Prostate gland (tissue), 2 donors: ENCODE results near the gene CABP2. TPM values are rescaled to one million over a fixed set of nuclear protein-coding genes. Genes with fewer than 3 reads are reported as not detected.

Source experiments
- DNase-seq: peaks from one replicate; pipeline ENCODE4 v3.0.0-alpha.2; 2019; ENCODE audit warnings: low spot score
- H3K27ac ChIP-seq, 2 donors: fragments of 200-600 bp; sonication (generic); 2 replicates each; pipeline ENCODE4 v1.5.1; 2017 to 2019
- H3K27me3 ChIP-seq: fragments of 200-600 bp; sonication (generic); replicated peaks from 2 replicates; pipeline ENCODE4 v1.5.1; 2019; ENCODE audit not compliant: insufficient read depth
- H3K36me3 ChIP-seq, 2 donors: fragments of 200-600 bp; sonication (generic); 1 replicate in 1 of 2; 2 replicates in 1 of 2; pipeline versions ENCODE4 v1.5.1 to v1.8.1; 2017 to 2019
- H3K4me1 ChIP-seq: fragments of 200-600 bp; sonication (generic); replicated peaks from 2 replicates; pipeline ENCODE4 v1.5.1; 2019
- H3K4me3 ChIP-seq, 2 donors: fragments of 200-600 bp; sonication (generic); 2 replicates each; pipeline ENCODE4 v1.5.1; 2017 to 2019
- H3K9me3 ChIP-seq: fragments of 200-600 bp; sonication (generic); 2 replicates; pipeline ENCODE4 v1.5.1; 2017
- CTCF ChIP-seq, 4 experiments: fragments of 200-600 bp in 2 of 4; fragments of 450-650 bp in 2 of 4; sonication (generic) in 2 of 4; IDR thresholded peaks; 1 replicate in 3 of 4; 2 replicates in 1 of 4; pipeline ENCODE4 v1.5.1; 2016 to 2019; ENCODE audit warnings: antibody characterized with exemption in 4 of 4, mild to moderate bottlenecking in 2 of 4, moderate library complexity in 2 of 4
- POLR2A ChIP-seq: fragments of 450-650 bp; IDR thresholded peaks from one replicate; pipeline ENCODE4 v1.6.1; 2016; ENCODE audit warnings: antibody characterized with exemption, mild to moderate bottlenecking
- POLR2AphosphoS5 ChIP-seq: sonication (generic); formaldehyde crosslinking; IDR thresholded peaks from one replicate; pipeline ENCODE4 v1.6.1; 2017; ENCODE audit warnings: antibody characterized with exemption
- WGBS: methylation state at CpG from one replicate; pipeline ENCODE4 v1.1.5; 2018; 5-methylcytosine and 5-hydroxymethylcytosine counted together
- intact Hi-C: fragments of 100-400 bp; cut with DNase I; formaldehyde crosslinking; loops from one replicate; pipeline ENCODE4 v1.14.2; 2022
- total RNA-seq, 2 donors: library from RNA; depleted of rRNA; stranded (reverse); fragments of >200 nt; gene quantifications; one replicate each; pipeline ENCODE4 v1.1.0, GENCODE V29; 2016

CABP2 gene
- total RNA-seq, 2 donors from 2014 or later: not detected

- Histone ChIP-seq H3K27me3 (no peaks in the 10 kb centered on the region), H3K4me3 (no peak overlapping the region), H3K36me3 (no peaks in the 10 kb centered on the region), H3K4me1 (no peaks in the 10 kb centered on the region), H3K9me3 (no peaks in the 10 kb centered on the region), H3K27ac (no peak overlapping the region)
- 80% methylated on average over 25 of the region's 25 CpGs for WGBS
- DNase-seq: no peak
- TF ChIP-seq POLR2A (no peak), CTCF (IDR thresholded peaks at IDR 0.05) (no peak), POLR2AphosphoS5 (no peak)
- intact Hi-C loops: no loop called here
Measured at GRCh38 chr11:67523556-67524479, 572 bp upstream of the CABP2 start.

- Histone ChIP-seq H3K9me3 (no peaks in the 10 kb centered on the region), H3K4me3 (no peak overlapping the region), H3K27ac (no peak overlapping the region), H3K27me3 (no peaks in the 10 kb centered on the region), H3K4me1 (no peaks in the 10 kb centered on the region), H3K36me3 (no peaks in the 10 kb centered on the region)
- DNase-seq: no peak
- TF ChIP-seq CTCF (IDR thresholded peaks at IDR 0.05) (no peak), POLR2A (no peak), POLR2AphosphoS5 (no peak)
- WGBS: 88% methylated on average over 11 of the region's 15 CpGs
- intact Hi-C loops: no loop called here
Measured at GRCh38 chr11:67522338-67522737, 908 bp downstream of the CABP2 start.

- no peak overlapping the region for H3K4me3 ChIP-seq
- H3K27ac ChIP-seq: no peak overlapping the region
- H3K4me1 ChIP-seq: no peaks in the 10 kb centered on the region
- no peak for TF ChIP-seq CTCF (IDR thresholded peaks at IDR 0.05)
- TF ChIP-seq POLR2A: no peak
- TF ChIP-seq POLR2AphosphoS5: no peak
- no peaks in the 10 kb centered on the region for H3K27me3 ChIP-seq
- no peak for DNase-seq
- intact Hi-C loops: no loop called here
- WGBS: 81% methylated on average over 10 of the region's 10 CpGs
- H3K36me3 ChIP-seq: no peaks in the 10 kb centered on the region
- H3K9me3 ChIP-seq: no peaks in the 10 kb centered on the region
Measured at GRCh38 chr11:67521924-67522323, 1.3 kb downstream of the CABP2 start.

GRCh38 chr11:67520856-67521824, 2.1 kb downstream of the CABP2 start:
- Histone ChIP-seq H3K36me3 (no peaks in the 10 kb centered on the region), H3K27ac (no peak overlapping the region), H3K27me3 (no peaks in the 10 kb centered on the region), H3K9me3 (no peaks in the 10 kb centered on the region), H3K4me1 (no peaks in the 10 kb centered on the region), H3K4me3 (no peak overlapping the region)
- intact Hi-C loops: no loop called here
- TF ChIP-seq POLR2AphosphoS5: no peak
- 83% methylated on average over 11 of the region's 16 CpGs for WGBS
- no peak for DNase-seq

GRCh38 chr11:67519726-67520125, 3.5 kb downstream of the CABP2 start:
- intact Hi-C loops: no loop called here
- Histone ChIP-seq H3K36me3 (no peaks in the 10 kb centered on the region), H3K27me3 (no peaks in the 10 kb centered on the region), H3K9me3 (no peaks in the 10 kb centered on the region), H3K4me1 (no peaks in the 10 kb centered on the region), H3K4me3 (no peak overlapping the region), H3K27ac (no peak overlapping the region)
- 90% methylated on average over 32 of the region's 32 CpGs for WGBS
- no peak for TF ChIP-seq POLR2A
- no peak for TF ChIP-seq POLR2AphosphoS5
- TF ChIP-seq CTCF (IDR thresholded peaks at IDR 0.05): no peak
- DNase-seq: no peak
